Erythroblast (primary cell): ENCODE data around the gene SUN3.

Experiments used
- GATA1 ChIP-seq: IDR thresholded peaks from 2 replicates; pipeline ENCODE4 v1.6.1; 2011; ENCODE audit warnings: low read depth, mild to moderate bottlenecking, control low read depth, low read length, moderate library complexity
- POLR2A ChIP-seq: IDR thresholded peaks from 2 replicates; pipeline ENCODE4 v1.6.1; 2011; ENCODE audit warnings: mild to moderate bottlenecking, low read length

- TF ChIP-seq POLR2A (no peak), GATA1 (no peak)
These were observed 30.8 kb upstream of the SUN3 start for GRCh38 chr7:48059706-48060105.
